ENCODE measurements around the gene DISC1.
"Not testable (repeated sequence)": the region's sequence is repeated elsewhere in the genome, so short reads cannot be mapped to it uniquely, and the experiment has no call there.

DISC1 gene

DNA sequence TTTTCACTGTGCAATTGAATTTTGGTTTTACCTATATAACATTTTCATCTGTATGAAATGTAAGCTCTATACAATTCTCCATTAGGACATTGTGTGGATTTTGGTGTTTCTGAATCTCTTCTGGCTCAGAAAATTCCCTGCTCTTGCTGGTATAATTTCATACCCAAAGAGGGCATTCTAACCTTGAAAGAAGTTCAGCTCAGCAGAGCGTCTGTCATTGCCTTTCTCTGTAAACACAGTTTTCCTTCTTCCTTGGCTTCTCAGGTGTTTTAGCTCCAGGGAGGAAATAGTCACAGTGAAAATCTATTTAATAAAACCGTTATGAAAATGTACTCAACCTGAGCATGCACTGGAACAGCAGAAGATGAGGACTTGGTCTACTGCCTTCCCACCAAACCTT, 16.0 kb downstream of the DISC1 start:
- H3K36me3 Mint-ChIP-seq (ENCODE audit: low read depth), result peaks cover 15% of the 10 kb centered on the region
- peaks cover 14% of the 10 kb centered on the region for H3K27me3 Mint-ChIP-seq (ENCODE audit: low read depth)
- no peak overlapping the region for H3K4me3 Mint-ChIP-seq
- peaks cover 6% of the 10 kb centered on the region for H3K4me1 Mint-ChIP-seq
- TF ChIP-seq, protein P1, sequence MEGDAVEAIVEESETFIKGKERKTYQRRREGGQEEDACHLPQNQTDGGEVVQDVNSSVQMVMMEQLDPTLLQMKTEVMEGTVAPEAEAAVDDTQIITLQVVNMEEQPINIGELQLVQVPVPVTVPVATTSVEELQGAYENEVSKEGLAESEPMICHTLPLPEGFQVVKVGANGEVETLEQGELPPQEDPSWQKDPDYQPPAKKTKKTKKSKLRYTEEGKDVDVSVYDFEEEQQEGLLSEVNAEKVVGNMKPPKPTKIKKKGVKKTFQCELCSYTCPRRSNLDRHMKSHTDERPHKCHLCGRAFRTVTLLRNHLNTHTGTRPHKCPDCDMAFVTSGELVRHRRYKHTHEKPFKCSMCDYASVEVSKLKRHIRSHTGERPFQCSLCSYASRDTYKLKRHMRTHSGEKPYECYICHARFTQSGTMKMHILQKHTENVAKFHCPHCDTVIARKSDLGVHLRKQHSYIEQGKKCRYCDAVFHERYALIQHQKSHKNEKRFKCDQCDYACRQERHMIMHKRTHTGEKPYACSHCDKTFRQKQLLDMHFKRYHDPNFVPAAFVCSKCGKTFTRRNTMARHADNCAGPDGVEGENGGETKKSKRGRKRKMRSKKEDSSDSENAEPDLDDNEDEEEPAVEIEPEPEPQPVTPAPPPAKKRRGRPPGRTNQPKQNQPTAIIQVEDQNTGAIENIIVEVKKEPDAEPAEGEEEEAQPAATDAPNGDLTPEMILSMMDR (IDR thresholded peaks at IDR 0.05; ENCODE audit: unreplicated experiment in 3 of 3), result no peak
- no peak overlapping the region for H3K27ac Mint-ChIP-seq
- peaks cover 14% of the 10 kb centered on the region for H3K9me3 Mint-ChIP-seq

DNA sequence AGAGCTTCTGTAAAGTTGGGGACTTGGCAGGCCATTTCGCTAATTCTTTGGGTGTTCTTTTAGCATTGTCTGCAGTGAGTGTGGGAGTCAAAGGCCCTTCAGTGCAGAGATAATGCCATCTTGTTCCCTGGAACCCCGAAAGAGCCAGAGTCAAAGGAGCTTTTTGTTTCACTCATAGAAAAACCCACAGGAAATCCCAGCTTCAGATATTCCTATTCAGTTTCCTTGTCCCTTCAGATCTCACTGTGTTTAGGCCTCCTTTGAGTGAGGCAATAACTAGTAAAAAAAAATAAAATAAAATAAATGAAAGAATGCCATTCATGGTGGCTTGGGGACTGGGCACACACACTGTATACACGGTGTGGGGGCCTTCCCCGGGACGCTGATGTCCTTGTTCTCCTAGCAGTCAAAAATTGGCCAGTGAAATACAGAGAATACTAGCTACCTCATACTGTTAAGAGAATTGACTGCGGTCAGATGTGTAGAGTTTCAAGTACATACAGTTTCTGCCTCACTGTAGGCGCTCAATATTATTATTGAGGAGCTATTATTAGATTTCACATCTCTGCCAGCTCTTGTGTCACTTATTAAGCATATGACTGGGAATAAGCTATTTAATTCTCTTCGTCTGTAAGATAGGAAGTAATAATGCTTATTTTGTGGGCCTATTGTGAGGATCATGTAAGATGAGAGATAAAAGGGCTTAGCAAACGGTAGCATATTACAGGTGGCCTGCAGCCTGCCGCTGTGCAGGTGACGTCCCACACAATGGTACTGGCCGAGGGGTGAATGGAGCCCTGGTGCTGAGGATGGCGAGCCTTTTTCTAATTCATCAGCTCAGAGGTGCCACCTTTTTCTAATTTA, 16.7 kb downstream of the DISC1 start:
- H3K27me3 Mint-ChIP-seq (ENCODE audit: low read depth), result peaks cover 9% of the 10 kb centered on the region
- no peak overlapping the region for H3K27ac Mint-ChIP-seq
- peaks cover 6% of the 10 kb centered on the region for H3K4me1 Mint-ChIP-seq
- peaks cover 17% of the 10 kb centered on the region for H3K9me3 Mint-ChIP-seq
- no peak overlapping the region for H3K4me3 Mint-ChIP-seq
- peaks cover 13% of the 10 kb centered on the region for H3K36me3 Mint-ChIP-seq (ENCODE audit: low read depth)
- TF ChIP-seq, protein P1 (IDR thresholded peaks at IDR 0.05; ENCODE audit: unreplicated experiment in 3 of 3), result no peak

DNA sequence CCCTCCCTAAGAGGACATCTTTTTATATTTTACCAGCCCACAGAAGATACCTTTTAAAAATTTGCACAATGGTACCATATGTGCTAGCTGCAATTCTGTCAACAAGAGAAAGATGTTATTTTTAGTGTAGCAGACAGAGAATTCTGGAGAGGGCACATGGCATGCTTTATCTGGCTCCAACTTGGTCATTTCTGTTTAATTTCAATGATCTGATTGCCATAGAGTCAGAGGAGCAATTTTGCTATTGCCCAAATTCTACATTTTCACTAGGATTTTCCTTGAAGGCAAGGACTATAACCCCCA, 17.3 kb downstream of the DISC1 start:
- Mint-ChIP-seq H3K9me3 (peaks cover 21% of the 10 kb centered on the region), H3K4me3 (no peak overlapping the region)

DNA sequence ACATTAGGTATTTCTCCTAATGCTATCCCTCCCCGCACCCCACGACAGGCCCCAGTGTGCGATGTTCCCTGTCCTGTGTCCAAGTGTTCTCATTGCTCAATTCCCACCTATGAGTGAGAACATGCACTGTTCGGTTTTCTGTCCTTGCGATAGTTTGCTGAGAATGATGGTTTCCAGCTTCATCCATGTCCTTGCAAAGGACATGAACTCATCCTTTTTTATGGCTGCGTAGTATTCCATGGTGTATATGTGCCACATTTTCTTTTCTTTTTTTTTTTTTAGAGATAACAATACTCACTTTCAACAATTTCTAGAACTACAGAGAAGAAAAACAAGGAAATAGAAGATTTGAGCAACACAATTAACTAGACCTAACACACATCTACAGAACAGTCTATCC, 19.0 kb downstream of the DISC1 start:
- Mint-ChIP-seq H3K9me3 (peaks cover 32% of the 10 kb centered on the region), H3K36me3 (ENCODE audit: low read depth) (peaks cover 21% of the 10 kb centered on the region)

More for the DNA sequence above, 17.3 kb downstream of the DISC1 start:
- Mint-ChIP-seq H3K27ac (no peak overlapping the region), H3K27me3 (ENCODE audit: low read depth) (peaks cover 9% of the 10 kb centered on the region), H3K36me3 (ENCODE audit: low read depth) (peaks cover 16% of the 10 kb centered on the region), H3K4me1 (peaks cover 6% of the 10 kb centered on the region)
- TF ChIP-seq, protein P1 (IDR thresholded peaks at IDR 0.05; ENCODE audit: unreplicated experiment in 3 of 3), result no peak

DNA sequence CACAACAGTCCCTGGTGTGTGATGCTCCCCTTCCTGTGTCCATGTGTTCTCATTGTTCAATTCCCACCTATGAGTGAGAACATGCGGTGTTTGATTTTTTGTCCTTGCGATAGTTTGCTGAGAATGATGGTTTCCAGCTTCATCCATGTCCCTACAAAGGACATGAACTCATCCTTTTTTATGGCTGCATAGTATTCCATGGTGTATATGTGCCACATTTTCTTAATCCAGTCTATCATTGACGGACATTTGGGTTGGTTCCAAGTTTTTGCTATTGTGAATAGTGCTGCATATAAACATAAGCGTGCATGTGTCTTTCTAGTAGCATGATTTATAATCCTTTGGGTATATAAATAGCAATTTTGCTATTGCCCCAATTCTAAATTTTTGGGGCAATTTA, 19.6 kb downstream of the DISC1 start:
- not testable (repeated sequence) for H3K4me3 Mint-ChIP-seq; H3K27ac Mint-ChIP-seq; H3K4me1 Mint-ChIP-seq; H3K27me3 Mint-ChIP-seq (ENCODE audit: low read depth)
- Mint-ChIP-seq H3K36me3 (ENCODE audit: low read depth) (peaks cover 16% of the 10 kb centered on the region), H3K9me3 (peaks cover 34% of the 10 kb centered on the region)

More for the DNA sequence above, 19.0 kb downstream of the DISC1 start:
- H3K27ac Mint-ChIP-seq, H3K4me3 Mint-ChIP-seq, H3K4me1 Mint-ChIP-seq: not testable (repeated sequence)
- H3K27me3 Mint-ChIP-seq (ENCODE audit: low read depth), result peaks cover 13% of the 10 kb centered on the region

DNA sequence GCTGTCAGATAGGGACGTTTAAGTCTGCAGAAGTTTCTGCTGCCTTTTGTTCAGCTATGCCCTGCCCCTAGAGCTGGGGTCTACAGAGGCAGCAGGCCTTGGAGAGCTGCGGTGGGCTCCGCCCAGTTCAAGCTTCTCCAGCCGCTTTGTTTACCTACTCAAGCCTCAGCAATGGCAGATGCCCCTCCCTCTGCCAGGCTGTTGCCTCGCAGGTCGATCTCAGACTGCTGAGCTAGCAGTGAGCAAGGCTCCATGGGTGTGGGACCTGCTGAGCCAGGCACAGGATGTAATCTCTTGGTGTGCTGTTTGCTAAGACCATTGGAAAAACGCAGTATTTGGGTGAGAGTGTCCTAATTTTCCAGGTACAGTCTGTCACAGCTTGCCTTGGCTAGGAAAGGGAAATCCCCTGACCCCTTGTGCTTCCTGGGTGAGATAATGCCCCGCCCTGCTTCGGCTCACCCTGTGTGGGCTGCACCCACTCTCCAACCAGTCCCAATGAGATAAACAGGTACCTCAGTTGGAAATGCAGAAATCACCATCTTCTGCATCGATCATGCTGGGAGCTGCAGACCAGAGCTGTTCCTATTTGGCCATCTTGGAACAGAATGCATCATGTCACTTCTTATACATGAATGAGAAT, 25.2 kb downstream of the DISC1 start:
- H3K9me3 Mint-ChIP-seq, result peaks cover 42% of the 10 kb centered on the region
- not testable (repeated sequence) for H3K4me3 Mint-ChIP-seq; H3K27ac Mint-ChIP-seq; H3K4me1 Mint-ChIP-seq; H3K27me3 Mint-ChIP-seq (ENCODE audit: low read depth)
- H3K36me3 Mint-ChIP-seq (ENCODE audit: low read depth), result peaks cover 15% of the 10 kb centered on the region

DNA sequence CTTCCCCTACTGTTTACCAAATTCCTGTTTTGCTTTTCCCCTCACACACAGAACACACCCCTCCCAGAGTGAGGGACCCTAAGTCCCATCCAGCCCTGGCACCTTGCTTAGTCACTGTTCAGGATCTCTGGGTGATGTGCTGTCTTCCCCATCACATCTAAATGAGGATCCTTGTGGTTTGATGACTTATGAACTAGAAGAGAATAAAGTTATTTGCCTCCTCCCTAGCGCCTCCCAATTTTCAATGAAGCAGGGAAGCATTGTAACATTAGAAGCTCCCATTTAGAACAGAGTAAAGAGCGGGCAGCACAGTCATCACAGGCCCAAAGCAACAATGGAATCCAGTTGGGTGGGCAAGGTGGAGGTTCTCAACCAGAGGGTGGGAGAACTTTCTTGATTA, 27.0 kb downstream of the DISC1 start:
- no peak overlapping the region for H3K27ac Mint-ChIP-seq
- TF ChIP-seq, protein P1 (IDR thresholded peaks at IDR 0.05; ENCODE audit: unreplicated experiment in 3 of 3), result no peak
- no peak overlapping the region for H3K4me3 Mint-ChIP-seq
- H3K9me3 Mint-ChIP-seq, result peaks cover 43% of the 10 kb centered on the region
- peaks cover 14% of the 10 kb centered on the region for H3K36me3 Mint-ChIP-seq (ENCODE audit: low read depth)
- H3K4me1 Mint-ChIP-seq, result no peaks in the 10 kb centered on the region
- H3K27me3 Mint-ChIP-seq (ENCODE audit: low read depth), result peaks cover 4% of the 10 kb centered on the region

Data from nephron (organoid).